ENCODE data around the gene HAPLN2. TPM values are rescaled to one million over a fixed set of nuclear protein-coding genes. Genes with fewer than 3 reads are reported as not detected.

HAPLN2 gene
- total and polyA plus RNA-seq, 2 of the 4 experiments (the other 2 are of a cell fraction): not detected

- Histone ChIP-seq H3K36me3 (ENCODE audit: control insufficient read depth, insufficient read depth, low read length) (peaks cover 16% of the 10 kb centered on the region), H3K4me3 (ENCODE audit: insufficient read depth, low read depth, low read length) (peak within 1 kb of the TSS; percentile 78), H2BK120ac (ENCODE audit: low read depth, low read length) (peak within 1 kb of the TSS; percentile 67; the same call in 1 of the 2 replicates), H3K23ac (ENCODE audit: low read depth, low read length) (peak within 1 kb of the TSS; percentile 75), H2AFZ (replicated peaks; ENCODE audit: low read length, poor library complexity) (peak within 1 kb of the TSS; percentile 97), H3K18ac (ENCODE audit: low read depth, low read length) (peak within 1 kb of the TSS; percentile 0; the same call in 1 of the 2 replicates), H2BK5ac (ENCODE audit: low read depth, low read length, poor library complexity, severe bottlenecking) (peak within 1 kb of the TSS; percentile 18), H3K56ac (ENCODE audit: extremely low read depth, insufficient read depth, low read length) (peak within 1 kb of the TSS; percentile 67), H3K4ac (ENCODE audit: low read depth, low read length) (peak within 1 kb of the TSS; percentile 82), H4K91ac (ENCODE audit: insufficient read depth, low read depth, low read length) (peak within 1 kb of the TSS; percentile 72), H2BK20ac (ENCODE audit: low read depth, low read length) (no peak within 1 kb of the TSS), H3K27ac (ENCODE audit: insufficient read depth, low read length) (peak within 1 kb of the TSS; percentile 54), H4K8ac (ENCODE audit: low read depth in 2 of 2, low read length in 2 of 2) (peak within 1 kb of the TSS; percentile 78 to 90), H2AK5ac (ENCODE audit: low read depth, low read length) (peak within 1 kb of the TSS; percentile 41), H4K20me1 (ENCODE audit: insufficient read depth, low read length) (no peaks in the 10 kb centered on the region), H3K9me3 (ENCODE audit: control insufficient read depth, insufficient read depth, low read length) (no peaks in the 10 kb centered on the region), H3K79me1 (ENCODE audit: low read depth in 1 of 2, low read length in 2 of 2) (peaks cover 16 to 53% of the 10 kb centered on the region in 2 experiments; a peak in 3 of 4 replicates), H3K27me3 (ENCODE audit: control insufficient read depth, insufficient read depth, low read length) (no peaks in the 10 kb centered on the region), H3K14ac (replicated peaks; ENCODE audit: low read depth, low read length) (peak within 1 kb of the TSS; percentile 88), H3K9ac (ENCODE audit: low read depth, low read length) (peak within 1 kb of the TSS; percentile 66), H2AK9ac (replicated peaks; ENCODE audit: low read depth, low read length, poor library complexity) (peak within 1 kb of the TSS; percentile 68), H3K4me2 (ENCODE audit: low read depth, low read length) (peak within 1 kb of the TSS; percentile 86), H3K4me1 (ENCODE audit: control insufficient read depth, insufficient read depth, low read length) (0 out of 2 replicates have a peak, but pooled peaks cover 4% of the 10 kb centered on the region), H2BK15ac (ENCODE audit: low read depth, low read length) (peak within 1 kb of the TSS; percentile 7; the same call in 1 of the 3 replicates), H3K9me1 (ENCODE audit: insufficient read depth, low read length) (peaks cover 14% of the 10 kb centered on the region), H4K5ac (ENCODE audit: low read depth, low read length) (peak within 1 kb of the TSS; percentile 56)
- 0% methylated on average over 23 of the region's 35 CpGs; no CpG with 5 or more reads in 1 of the 2 experiments for WGBS, 2 experiments (ENCODE audit: extremely low coverage in 2 of 2, insufficient read length in 1 of 2)
- CTCF ChIA-PET: interaction anchor here (1.0 kb wide), 1 partner anchor 155 kb away, joined by 4 read pairs; no protein-coding TSS in a partner anchor
- in situ Hi-C loops (cut with MboI; ENCODE audit: low sequenced_read_pairs) (no loop called here), intact Hi-C loops (cut with micrococcal nuclease) (loop anchor here (2.0 kb wide), 1 partner anchor 144 kb away; no protein-coding TSS in a partner anchor), dilution Hi-C loops (cut with HindIII; ENCODE audit: low sequenced_read_pairs, unreplicated experiment) (no loop called here)
- ATAC-seq (ENCODE audit: low read depth): peak; percentile 95
- POLR2A ChIA-PET (ENCODE audit: unreplicated experiment): no interaction called here
- no TSS peak for BruUV-seq (replicated peaks)
- peak; percentile 92 for DNase-seq
- TF ChIP-seq RAD21 (IDR thresholded peaks at IDR 0.05; ENCODE audit: low read length) (no peak), CEBPB (IDR thresholded peaks at IDR 0.05; ENCODE audit: low read depth, low read length) (peak; percentile 58; the same call in 1 of the 2 replicates), NFE2L2 (IDR thresholded peaks at IDR 0.05; ENCODE audit: low read depth, low read length) (no peak), SMC3 (IDR thresholded peaks at IDR 0.05; ENCODE audit: low read depth, low read length) (no peak), MXI1 (IDR thresholded peaks at IDR 0.05; ENCODE audit: borderline replicate concordance, low read depth, low read length) (peak; percentile 100), MAZ (IDR thresholded peaks at IDR 0.05; ENCODE audit: borderline replicate concordance, low read depth, low read length) (no peak; the same call in 1 of the 2 replicates), FOS (IDR thresholded peaks at IDR 0.05; ENCODE audit: low read depth, low read length) (no peak), USF2 (IDR thresholded peaks at IDR 0.05; ENCODE audit: low read depth, low read length) (no peak), RFX5 (IDR thresholded peaks at IDR 0.05; ENCODE audit: low read depth, low read length) (no peak), POLR2A (IDR thresholded peaks at IDR 0.05; ENCODE audit: low read depth, low read length) (peak; percentile 86), RCOR1 (IDR thresholded peaks at IDR 0.05; ENCODE audit: insufficient replicate concordance, low read length) (no peak), BHLHE40 (IDR thresholded peaks at IDR 0.05; ENCODE audit: low read depth, low read length) (peak; percentile 45; the same call in 1 of the 2 replicates), MAFK (IDR thresholded peaks at IDR 0.05; ENCODE audit: low read depth, low read length) (no peak), ELK1 (IDR thresholded peaks at IDR 0.05; ENCODE audit: borderline replicate concordance, low read depth, low read length) (no peak)
Observed at GRCh38 chr1:156601122-156601830, 17.9 kb upstream of the HAPLN2 start, which contains the start of gene GPATCH4. TSS of gene GPATCH4 (minus strand) at chr1:156601479.

Data from IMR-90 (cell line).